Coronary artery (tissue), 2 donors: ENCODE results near the gene XPO6.
"Not testable (repeated sequence)": the region's sequence is repeated elsewhere in the genome, so short reads cannot be mapped to it uniquely, and the experiment has no call there.

Experiments used
- DNase-seq: peaks from one replicate; pipeline ENCODE4 v3.0.0-alpha.2; 2017; ENCODE audit warnings: low spot score
- H3K27ac ChIP-seq, 2 donors: fragments of 200-600 bp; sonication (generic); one replicate each; pipeline ENCODE4 v1.5.1; 2016 to 2019
- H3K4me3 ChIP-seq: fragments of 200-600 bp; sonication (generic); 2 replicates; pipeline ENCODE4 v1.5.1; 2016; ENCODE audit warnings: mild to moderate bottlenecking, moderate library complexity
- CTCF ChIP-seq: fragments of 200-600 bp; sonication (generic); IDR thresholded peaks from one replicate; pipeline ENCODE4 v1.5.1; 2019; ENCODE audit warnings: antibody characterized with exemption

XPO6 gene

GRCh38 chr16:28254158-28254557, 42.4 kb upstream of the XPO6 start:
- no peak for TF ChIP-seq CTCF
- Histone ChIP-seq H3K4me3 (no peak overlapping the region), H3K27ac (no peak overlapping the region)
- no peak for DNase-seq

GRCh38 chr16:28250999-28251398, 39.2 kb upstream of the XPO6 start:
- no peak overlapping the region for H3K27ac ChIP-seq
- TF ChIP-seq CTCF = no peak
- H3K4me3 ChIP-seq = no peak overlapping the region
- no peak for DNase-seq

GRCh38 chr16:28249483-28249882, 37.7 kb upstream of the XPO6 start:
- H3K27ac ChIP-seq, DNase-seq: not testable (repeated sequence)

GRCh38 chr16:28241924-28242323, 30.2 kb upstream of the XPO6 start:
- no peak for TF ChIP-seq CTCF
- no peak for DNase-seq
- Histone ChIP-seq H3K4me3 (no peak overlapping the region), H3K27ac (no peak overlapping the region)

More at GRCh38 chr16:28249483-28249882, 37.7 kb upstream of the XPO6 start:
- H3K4me3 ChIP-seq = not testable (repeated sequence)

- no peak for TF ChIP-seq CTCF
- no peak for DNase-seq
- H3K4me3 ChIP-seq = no peak overlapping the region
- H3K27ac ChIP-seq = no peak overlapping the region
Measured at GRCh38 chr16:28237754-28238357, 26.1 kb upstream of the XPO6 start.

- no peak for DNase-seq
- no peak for TF ChIP-seq CTCF
- Histone ChIP-seq H3K27ac (no peak overlapping the region), H3K4me3 (no peak overlapping the region)
Measured at GRCh38 chr16:28231763-28232162, 20.0 kb upstream of the XPO6 start.

GRCh38 chr16:28223909-28224308, 12.1 kb upstream of the XPO6 start:
- not testable (repeated sequence) for H3K4me3 ChIP-seq, H3K27ac ChIP-seq, DNase-seq

GRCh38 chr16:28219777-28220176, 8.0 kb upstream of the XPO6 start:
- not testable (repeated sequence) for H3K4me3 ChIP-seq, H3K27ac ChIP-seq, DNase-seq

GRCh38 chr16:28219282-28219681, 7.5 kb upstream of the XPO6 start:
- no peak overlapping the region for H3K27ac ChIP-seq
- no peak for TF ChIP-seq CTCF
- no peak for DNase-seq
- H3K4me3 ChIP-seq = no peak overlapping the region
